SU-DHL-6 (cell line): Measurements from ENCODE around the gene CACUL1.
"Not testable (repeated sequence)": the region's sequence is repeated elsewhere in the genome, so short reads cannot be mapped to it uniquely, and the experiment has no call there.

ENCODE experiments used
- H2AFZ ChIP-seq: fragments of 200-600 bp; sonication (generic); 2 replicates; pipeline ENCODE4 v1.6.1; 2014; ENCODE audit warnings: low read depth, mild to moderate bottlenecking, moderate library complexity, mixed read lengths, antibody characterized with exemption, low read length; ENCODE audit not compliant: severe bottlenecking
- H3F3A ChIP-seq: fragments of 200-600 bp; shearing (Covaris generic); 2 replicates; pipeline ENCODE4 v1.6.0; 2016; ENCODE audit warnings: antibody characterized with exemption, mild to moderate bottlenecking; ENCODE audit not compliant: insufficient read depth
- H3K27ac ChIP-seq: fragments of 200-600 bp; sonication (generic); 2 replicates; pipeline ENCODE4 v1.5.1; 2016; ENCODE audit warnings: low read depth, mild to moderate bottlenecking, low read length, moderate library complexity, mixed read lengths
- H3K27me3 ChIP-seq: fragments of 200-600 bp; sonication (generic), shearing (Covaris generic); 2 replicates; pipeline ENCODE4 v1.6.0; 2014; ENCODE audit warnings: mild to moderate bottlenecking, low read length
- H3K36me3 ChIP-seq: fragments of 200-600 bp; sonication (generic); 2 replicates; pipeline ENCODE4 v1.6.1; 2014; ENCODE audit warnings: mild to moderate bottlenecking, low read length, mixed read lengths
- H3K4me2 ChIP-seq: fragments of 300-600, 200-600 bp; shearing (Covaris generic), sonication (generic); 2 replicates; pipeline ENCODE4 v1.6.0; 2014; ENCODE audit warnings: low read length, low read depth, mild to moderate bottlenecking; ENCODE audit not compliant: poor library complexity, severe bottlenecking
- H3K4me3 ChIP-seq: fragments of 200-600 bp; sonication (generic); 2 replicates; pipeline ENCODE4 v1.5.1; 2014; ENCODE audit warnings: antibody characterized with exemption, low read length, mild to moderate bottlenecking, mixed read lengths; ENCODE audit not compliant: insufficient read depth, poor library complexity, severe bottlenecking
- H3K79me2 ChIP-seq: fragments of 200-600 bp; sonication (generic); 2 replicates; pipeline ENCODE4 v1.6.1; 2014; ENCODE audit warnings: mild to moderate bottlenecking, low read length, moderate library complexity; ENCODE audit not compliant: insufficient read depth
- H3K9ac ChIP-seq: fragments of 200-600 bp; sonication (generic); 2 replicates; pipeline ENCODE4 v1.7.0; 2014; ENCODE audit warnings: mild to moderate bottlenecking, low read length
- H3K9me2 ChIP-seq: fragments of 200-600 bp; sonication (generic); replicated peaks from 2 replicates; pipeline ENCODE4 v1.6.1; 2014; ENCODE audit warnings: low read length; ENCODE audit not compliant: insufficient read depth
- H3K9me3 ChIP-seq: fragments of 200-600 bp; sonication (generic); 2 replicates; pipeline ENCODE4 v1.6.1; 2014; ENCODE audit warnings: low read length, mixed read lengths; ENCODE audit not compliant: insufficient read depth
- H4K20me1 ChIP-seq: fragments of 200-600 bp; sonication (generic); 2 replicates; pipeline ENCODE4 v1.6.1; 2014; ENCODE audit warnings: low read depth, mild to moderate bottlenecking, antibody characterized with exemption, low read length, moderate library complexity, mixed read lengths
- CTCF ChIP-seq: fragments of 200-600 bp; sonication (generic); IDR thresholded peaks from one replicate; pipeline ENCODE4 v1.5.1; 2017; ENCODE audit warnings: antibody characterized with exemption, mild to moderate bottlenecking, low read length, moderate library complexity; ENCODE audit not compliant: insufficient read depth, poor library complexity, severe bottlenecking
- EZH2phosphoT487 ChIP-seq: fragments of 200-600 bp; sonication (generic), shearing (Covaris generic); conservative IDR thresholded peaks from 2 replicates; pipeline ENCODE4 v1.6.1; 2018; ENCODE audit warnings: mild to moderate bottlenecking, antibody characterized with exemption, low read length, moderate library complexity, mixed read lengths

Gene CACUL1

GRCh38 chr10:118800920-118801319 is 46.1 kb upstream of the CACUL1 start:
- Histone ChIP-seq H3K9me3 (no peaks in the 10 kb centered on the region), H4K20me1 (no peaks in the 10 kb centered on the region), H2AFZ (no peak overlapping the region), H3K36me3 (no peaks in the 10 kb centered on the region), H3K4me3 (no peak overlapping the region), H3K9ac (no peak overlapping the region), H3K27ac (no peak overlapping the region), H3K27me3 (no peaks in the 10 kb centered on the region), H3K4me2 (no peak overlapping the region), H3K9me2 (no peaks in the 10 kb centered on the region), H3F3A (no peaks in the 10 kb centered on the region), H3K79me2 (no peaks in the 10 kb centered on the region)
- TF ChIP-seq EZH2phosphoT487 (no peak), CTCF (peak; percentile 10)

GRCh38 chr10:118799777-118800176 is 45.0 kb upstream of the CACUL1 start:
- Histone ChIP-seq H3K9me3 (no peaks in the 10 kb centered on the region), H2AFZ (no peak overlapping the region), H3K4me2 (no peak overlapping the region), H3K79me2 (no peaks in the 10 kb centered on the region), H4K20me1 (no peaks in the 10 kb centered on the region), H3F3A (no peaks in the 10 kb centered on the region), H3K36me3 (no peaks in the 10 kb centered on the region), H3K27ac (no peak overlapping the region), H3K9ac (no peak overlapping the region), H3K4me3 (no peak overlapping the region), H3K9me2 (no peaks in the 10 kb centered on the region), H3K27me3 (no peaks in the 10 kb centered on the region)
- TF ChIP-seq CTCF, result no peak
- no peak for TF ChIP-seq EZH2phosphoT487

- Histone ChIP-seq H3K9ac (no peak overlapping the region), H3K4me3 (no peak overlapping the region)
- TF ChIP-seq EZH2phosphoT487 (no peak), CTCF (no peak)
These were observed 43.5 kb upstream of the CACUL1 start for GRCh38 chr10:118798231-118798662.

GRCh38 chr10:118794971-118795370 is 40.2 kb upstream of the CACUL1 start:
- not testable (repeated sequence) for H3K36me3 ChIP-seq, H3F3A ChIP-seq, H4K20me1 ChIP-seq, H3K4me3 ChIP-seq, H3K27me3 ChIP-seq, H3K9me3 ChIP-seq, H2AFZ ChIP-seq, H3K79me2 ChIP-seq, H3K27ac ChIP-seq, H3K4me2 ChIP-seq, H3K9me2 ChIP-seq, H3K9ac ChIP-seq

More at GRCh38 chr10:118798231-118798662, 43.5 kb upstream of the CACUL1 start:
- Histone ChIP-seq H3K9me2 (no peaks in the 10 kb centered on the region), H3K27me3 (no peaks in the 10 kb centered on the region), H3K36me3 (no peaks in the 10 kb centered on the region), H3K9me3 (no peaks in the 10 kb centered on the region), H2AFZ (no peak overlapping the region), H4K20me1 (no peaks in the 10 kb centered on the region), H3K4me2 (no peak overlapping the region), H3K79me2 (no peaks in the 10 kb centered on the region), H3F3A (no peaks in the 10 kb centered on the region), H3K27ac (no peak overlapping the region)
